ENCODE results near the gene DPF3.
A peak's percentile ranks its signal among the peaks of the same experiment; 100 is the strongest.

The DPF3 gene

GRCh38 chr14:72894623-72895378 is 900 bp upstream of the DPF3 start:
- no peak for TF ChIP-seq CTCF (conservative IDR thresholded peaks at IDR 0.05; ENCODE audit: low read depth, low read length)
- no peak for DNase-seq (ENCODE audit: low read depth)
- peak overlapping the region; percentile 80 for H3K4me3 ChIP-seq (ENCODE audit: low read length)

- no peak for TF ChIP-seq CTCF (conservative IDR thresholded peaks at IDR 0.05; ENCODE audit: low read depth, low read length)
- no peak for DNase-seq (ENCODE audit: low read depth)
- H3K4me3 ChIP-seq (ENCODE audit: low read length): peak overlapping the region; percentile 80
Observed at GRCh38 chr14:72894323-72894622, 372 bp upstream of the DPF3 start.

- no peak for TF ChIP-seq CTCF (conservative IDR thresholded peaks at IDR 0.05; ENCODE audit: low read depth, low read length)
- DNase-seq (ENCODE audit: low read depth): no peak
- H3K4me3 ChIP-seq (ENCODE audit: low read length): peak overlapping the region; percentile 80
Observed at GRCh38 chr14:72892879-72893635, 844 bp downstream of the DPF3 start.

DNA sequence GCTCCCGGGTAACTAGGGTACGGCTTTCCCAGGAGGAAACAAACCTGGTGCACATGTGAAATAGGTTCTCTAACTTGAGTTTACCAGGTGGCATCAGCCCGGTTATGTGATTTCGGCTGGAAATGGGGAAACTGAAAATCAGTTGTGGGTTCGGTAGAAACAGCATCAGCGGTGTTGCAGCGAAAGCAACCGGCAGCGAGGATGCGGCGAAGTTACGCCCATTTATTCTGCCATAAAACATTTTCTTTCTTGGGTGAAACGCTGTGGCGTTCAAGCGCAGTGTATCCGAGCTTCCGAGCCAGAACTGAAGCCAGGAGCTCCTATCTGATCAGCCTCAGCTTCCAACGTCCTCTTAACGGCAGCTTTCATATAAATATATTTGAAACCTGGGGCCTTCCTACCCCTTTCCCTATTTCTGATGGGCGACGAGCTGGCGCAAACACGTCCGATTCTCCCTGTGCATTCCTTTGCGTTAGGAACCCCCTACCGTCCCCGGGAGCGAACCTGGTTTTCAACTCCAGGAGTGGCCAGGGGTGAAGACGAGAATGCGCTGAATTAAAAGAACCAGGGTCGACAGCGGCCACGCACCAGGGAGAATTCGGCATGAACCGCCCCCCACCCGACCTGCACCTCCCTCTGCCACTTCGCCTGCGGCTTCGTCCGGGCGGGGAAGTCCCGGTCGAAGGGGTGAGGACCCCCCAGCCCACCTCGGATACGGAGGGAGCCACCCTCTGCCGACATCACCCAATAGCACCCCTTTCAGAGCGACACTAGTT is 1.6 kb downstream of the DPF3 start:
- no peak for TF ChIP-seq CTCF (conservative IDR thresholded peaks at IDR 0.05; ENCODE audit: low read depth, low read length)
- DNase-seq (ENCODE audit: low read depth): no peak
- peak overlapping the region; percentile 80 for H3K4me3 ChIP-seq (ENCODE audit: low read length)

GRCh38 chr14:72891666-72892102 is 2.2 kb downstream of the DPF3 start:
- no peak for TF ChIP-seq CTCF (conservative IDR thresholded peaks at IDR 0.05; ENCODE audit: low read depth, low read length)
- H3K4me3 ChIP-seq (ENCODE audit: low read length): peak overlapping the region; percentile 80
- no peak for DNase-seq (ENCODE audit: low read depth)

DNA sequence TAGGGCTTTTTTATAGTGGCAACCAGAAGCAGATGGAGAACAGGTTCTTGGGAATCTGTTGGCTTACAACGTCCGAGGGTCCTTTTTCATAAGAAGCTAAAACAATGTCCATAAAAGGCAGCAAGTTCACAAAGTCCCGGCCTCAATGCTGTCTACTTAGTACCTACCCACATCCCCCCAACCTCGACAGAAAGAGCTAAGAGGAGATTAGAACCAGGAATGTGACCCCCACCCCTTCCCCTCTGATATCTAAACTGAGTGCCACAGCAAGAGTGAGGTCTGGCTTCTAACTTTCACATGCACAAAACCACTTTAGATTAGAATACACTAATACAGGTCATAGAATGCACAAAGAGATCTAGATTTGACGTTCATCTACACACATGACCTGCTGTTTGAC is 4.5 kb downstream of the DPF3 start:
- no peak overlapping the region for H3K4me3 ChIP-seq (ENCODE audit: low read length)
- DNase-seq (ENCODE audit: low read depth): no peak
- TF ChIP-seq CTCF (conservative IDR thresholded peaks at IDR 0.05; ENCODE audit: low read depth, low read length): no peak
